ENCODE results near the gene ENOX1.
"Not testable (repeated sequence)": the region's sequence is repeated elsewhere in the genome, so short reads cannot be mapped to it uniquely, and the experiment has no call there.

Gene ENOX1

GRCh38 chr13:43473437-43473836 lies 313.3 kb downstream of the ENOX1 start:
- no peak for FAIRE-seq

DNA sequence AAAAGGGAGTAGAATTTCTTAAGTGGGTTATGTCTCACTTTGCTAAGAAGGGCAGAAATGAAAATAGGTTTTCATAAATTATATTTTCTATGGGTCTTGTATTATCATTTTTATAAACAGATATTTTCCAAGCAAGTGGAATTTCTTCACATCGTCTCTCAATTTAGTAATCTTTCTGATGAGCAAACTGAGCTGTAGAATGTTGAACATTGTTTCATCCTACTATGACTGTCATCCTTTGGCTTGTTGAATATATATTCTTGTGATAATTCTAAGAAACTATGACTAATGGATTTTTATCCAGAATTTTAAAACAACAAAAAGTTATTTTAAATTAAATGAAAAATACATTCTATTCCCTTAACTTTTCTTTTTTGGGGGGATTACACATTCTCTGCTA lies 313.8 kb downstream of the ENOX1 start:
- FAIRE-seq, result no peak

GRCh38 chr13:43472339-43472738 lies 314.4 kb downstream of the ENOX1 start:
- FAIRE-seq, result no peak

- no peak for FAIRE-seq
Observed at GRCh38 chr13:43470610-43471009, 316.2 kb downstream of the ENOX1 start.

- FAIRE-seq, result no peak
Observed at GRCh38 chr13:43469791-43470190, 317.0 kb downstream of the ENOX1 start.

- FAIRE-seq, result no peak
Observed at GRCh38 chr13:43464578-43465264, 322.1 kb downstream of the ENOX1 start.

DNA sequence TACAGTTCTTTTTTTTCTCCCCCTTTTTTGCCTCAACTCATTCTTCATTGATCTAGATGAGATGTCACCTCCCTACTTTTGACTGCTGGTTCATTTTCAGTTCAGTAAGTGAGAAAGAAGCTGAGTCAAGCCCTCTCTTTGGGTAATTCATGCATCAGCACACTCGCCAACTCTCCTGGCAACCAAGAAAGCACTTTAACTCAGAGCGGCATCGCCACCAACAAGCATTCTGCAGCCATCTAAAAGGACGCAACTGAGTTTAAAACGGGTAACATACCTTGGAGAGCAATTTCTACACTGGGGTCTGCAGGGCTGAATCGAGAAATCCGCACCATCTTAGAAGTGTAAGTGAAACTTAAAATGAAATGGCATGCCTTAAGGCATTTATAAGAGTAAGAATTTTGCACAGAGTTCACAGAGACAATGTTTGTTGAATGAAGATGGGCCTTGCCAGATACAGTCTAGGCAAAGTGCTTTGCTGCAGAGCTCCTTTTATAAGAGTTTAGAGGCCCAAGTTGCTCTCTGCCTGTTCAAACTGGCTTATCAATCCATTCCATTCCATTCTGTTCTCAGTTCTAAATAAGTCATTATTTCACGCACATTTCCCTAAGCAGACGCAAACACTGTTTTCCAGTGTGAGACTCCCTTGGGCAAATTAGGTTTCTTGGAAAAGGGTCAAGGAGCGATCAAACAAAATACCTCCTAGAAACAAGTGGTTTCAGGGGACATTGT lies 338.0 kb downstream of the ENOX1 start:
- no peak for FAIRE-seq

DNA sequence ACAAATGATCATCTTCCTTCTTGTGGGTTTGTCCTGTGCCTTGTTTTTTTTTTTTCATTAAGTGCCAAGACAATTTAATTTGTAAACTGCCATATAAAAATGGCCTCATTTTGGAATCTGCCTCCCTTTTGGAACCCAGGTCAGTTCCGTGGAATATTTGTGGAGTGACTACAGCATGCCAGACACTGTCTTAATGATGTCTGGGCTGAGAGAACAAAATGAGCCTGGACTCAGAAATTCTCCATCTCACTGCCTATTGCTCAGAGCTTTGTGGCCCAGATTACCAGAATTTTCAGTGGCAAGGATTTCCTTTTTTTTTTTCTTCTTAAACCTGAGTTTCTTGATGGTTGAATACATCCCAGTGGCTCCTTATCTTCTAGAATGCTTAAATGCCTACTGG lies 340.6 kb downstream of the ENOX1 start:
- no peak for FAIRE-seq

- no peak for FAIRE-seq
Observed at GRCh38 chr13:43445668-43446067, 341.1 kb downstream of the ENOX1 start.

- FAIRE-seq, result no peak
Observed at GRCh38 chr13:43444081-43444480, 342.7 kb downstream of the ENOX1 start.

DNA sequence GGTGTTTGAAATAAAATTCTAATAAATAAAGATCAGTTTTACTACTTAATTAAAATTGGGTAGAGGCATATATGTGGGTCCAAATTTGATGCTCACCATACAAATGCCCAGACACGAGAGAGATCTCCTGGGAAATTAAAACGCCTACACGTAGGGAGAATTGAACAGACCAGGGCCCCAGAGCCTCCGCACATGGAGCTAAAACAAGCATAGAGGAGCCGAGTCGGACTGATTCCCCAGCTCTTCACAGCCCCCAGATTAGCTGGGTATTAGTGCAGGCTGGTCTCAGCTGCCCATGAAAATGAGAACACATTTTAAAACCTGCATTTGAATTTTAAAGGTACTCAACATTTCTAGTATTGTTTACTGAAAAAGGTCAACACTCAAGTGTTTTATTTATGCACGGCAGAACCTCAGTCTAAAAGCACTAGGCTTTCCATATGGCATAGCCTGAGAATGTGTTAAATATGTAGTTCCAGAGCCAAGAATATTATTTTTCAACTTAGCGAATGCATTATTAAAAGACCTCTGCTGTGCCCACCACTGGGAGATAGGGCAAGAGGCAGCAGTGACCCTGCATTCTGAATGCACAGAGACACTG lies 344.8 kb downstream of the ENOX1 start:
- no peak for FAIRE-seq

GRCh38 chr13:43441464-43441863 lies 345.3 kb downstream of the ENOX1 start:
- FAIRE-seq, result no peak

DNA sequence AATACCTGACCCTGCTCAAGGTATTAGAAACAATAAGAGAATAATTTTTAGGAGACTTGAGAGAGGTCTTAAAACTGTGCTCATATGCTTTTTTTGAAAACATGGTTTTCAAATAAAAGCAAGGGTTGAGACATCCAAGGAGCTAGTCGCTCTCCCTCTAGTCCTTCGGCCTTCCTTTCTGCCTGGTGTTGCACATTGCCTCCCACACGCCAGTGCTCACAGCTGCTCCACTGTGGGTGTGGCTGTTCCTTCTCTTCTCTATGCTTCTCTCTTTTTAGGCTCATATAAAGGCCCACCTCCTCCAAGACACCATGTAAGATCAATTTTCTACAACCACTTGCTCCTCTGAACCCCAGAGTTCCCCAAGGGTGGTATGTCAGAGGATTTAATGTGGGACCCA lies 352.6 kb downstream of the ENOX1 start:
- no peak for FAIRE-seq

DNA sequence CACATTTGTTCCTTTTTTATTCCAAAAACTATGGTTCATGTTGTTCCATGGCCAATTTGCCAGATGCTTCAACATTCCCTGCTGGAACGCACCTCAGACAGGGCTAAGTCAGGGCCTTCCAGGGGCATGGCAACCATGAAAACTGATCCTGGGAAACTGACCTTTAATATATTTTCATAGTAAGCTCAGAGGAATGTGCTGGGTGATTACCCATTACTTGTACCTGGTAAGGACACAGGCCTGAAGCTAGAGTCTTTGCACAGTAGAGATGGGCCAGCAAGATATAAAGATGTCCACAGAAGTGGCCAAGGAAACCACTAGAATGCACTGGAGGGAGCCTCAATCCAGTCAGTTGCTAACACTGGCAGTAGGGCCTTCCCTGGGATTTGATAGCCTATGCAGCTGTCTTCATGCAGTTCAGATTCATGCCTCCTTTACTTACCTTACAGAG lies 353.1 kb downstream of the ENOX1 start:
- FAIRE-seq, result no peak

GRCh38 chr13:43432958-43433357 lies 353.8 kb downstream of the ENOX1 start:
- FAIRE-seq, result no peak

DNA sequence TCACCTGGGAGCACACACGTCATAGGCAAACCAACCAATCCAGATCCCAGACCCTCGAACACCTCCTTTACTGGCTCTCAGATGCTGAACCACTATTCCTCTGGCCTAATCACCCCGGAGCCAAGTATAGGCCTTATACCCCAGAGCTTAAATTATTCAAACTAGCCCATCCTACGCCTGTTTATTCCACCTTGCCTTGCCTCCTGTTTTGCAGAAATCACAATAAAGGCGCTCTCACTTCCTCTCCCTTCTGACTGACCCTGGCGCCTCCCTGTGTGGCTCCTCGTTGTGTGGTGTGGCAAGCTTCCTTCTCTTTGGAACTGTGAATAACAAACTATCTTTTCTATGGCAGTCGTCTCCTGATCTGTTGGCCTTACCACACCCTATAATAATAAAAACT lies 354.9 kb downstream of the ENOX1 start:
- no peak for FAIRE-seq

DNA sequence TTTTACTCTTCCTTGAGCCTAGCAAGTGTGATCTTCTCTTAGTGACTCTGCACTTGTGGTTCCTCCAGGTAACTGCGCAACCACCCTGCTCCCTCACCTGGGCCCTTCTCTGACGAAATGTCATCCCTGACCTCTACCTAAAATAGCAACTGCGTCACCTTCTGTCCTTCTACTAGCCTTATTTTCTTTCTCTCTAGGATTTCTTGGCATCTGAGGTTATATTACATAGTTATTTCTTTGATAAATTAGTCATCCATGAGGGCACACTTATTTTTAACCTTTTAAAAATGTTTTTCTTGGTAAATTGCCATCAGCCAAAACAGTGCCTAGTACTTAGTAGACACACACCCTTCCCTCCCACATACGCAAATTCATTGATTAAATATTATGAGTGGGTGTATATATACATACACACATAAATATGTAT lies 355.5 kb downstream of the ENOX1 start:
- FAIRE-seq, result no peak

DNA sequence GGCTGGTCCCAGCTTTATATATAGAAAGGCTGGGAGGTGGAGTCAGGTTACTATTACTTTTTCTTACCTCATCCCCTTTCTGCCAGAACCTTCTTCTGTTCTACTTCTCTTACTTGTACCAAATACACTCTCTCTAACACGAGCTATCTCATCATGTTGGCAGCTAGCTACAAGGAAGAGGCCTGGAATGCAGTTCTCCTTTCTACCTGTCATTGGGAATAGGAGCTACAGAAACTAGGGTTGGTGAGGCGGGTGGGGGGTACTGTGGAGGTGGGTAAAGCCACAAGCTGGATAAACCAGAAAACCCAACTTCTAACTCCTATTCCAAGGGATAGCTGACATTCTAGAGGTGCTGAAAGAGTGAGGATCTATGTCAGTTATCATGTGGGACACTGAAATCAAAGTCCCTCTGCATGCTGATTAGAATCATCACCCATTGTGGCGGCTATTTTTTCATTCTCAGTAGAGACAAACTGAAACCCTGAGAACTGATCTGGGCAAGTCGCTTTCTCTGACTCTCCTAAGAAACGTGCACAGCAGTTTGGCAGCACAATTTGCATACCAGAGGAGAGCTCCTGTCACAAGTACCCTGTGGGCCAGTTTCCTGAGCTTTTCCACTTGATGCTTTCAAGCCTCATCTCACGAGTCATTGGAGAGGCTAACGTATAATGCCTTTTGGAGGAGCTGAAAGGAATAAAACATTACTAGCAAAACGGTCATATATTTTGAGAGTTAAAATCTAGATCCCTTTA lies 358.1 kb downstream of the ENOX1 start:
- FAIRE-seq, result no peak

GRCh38 chr13:43426355-43426754 lies 360.4 kb downstream of the ENOX1 start:
- FAIRE-seq, result no peak

DNA sequence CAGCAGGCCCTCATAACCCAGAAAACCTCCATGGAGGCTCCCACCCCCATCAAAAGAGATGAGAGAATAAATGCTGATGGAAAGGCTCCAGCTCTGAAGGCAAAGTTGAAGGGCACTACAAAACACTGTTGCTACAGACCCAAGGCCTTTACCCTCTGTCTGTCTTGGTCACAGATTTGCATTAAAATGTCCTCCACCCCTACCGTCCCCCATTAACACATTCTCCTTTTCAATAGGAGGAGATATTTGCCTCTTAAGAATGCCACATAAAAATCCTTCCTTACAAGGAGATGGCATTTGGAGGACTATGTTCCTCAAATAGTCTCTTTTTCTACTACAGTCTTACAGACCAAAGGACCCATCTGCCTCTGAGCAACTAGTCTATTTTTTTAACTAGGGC lies 361.5 kb downstream of the ENOX1 start:
- FAIRE-seq, result no peak

DNA sequence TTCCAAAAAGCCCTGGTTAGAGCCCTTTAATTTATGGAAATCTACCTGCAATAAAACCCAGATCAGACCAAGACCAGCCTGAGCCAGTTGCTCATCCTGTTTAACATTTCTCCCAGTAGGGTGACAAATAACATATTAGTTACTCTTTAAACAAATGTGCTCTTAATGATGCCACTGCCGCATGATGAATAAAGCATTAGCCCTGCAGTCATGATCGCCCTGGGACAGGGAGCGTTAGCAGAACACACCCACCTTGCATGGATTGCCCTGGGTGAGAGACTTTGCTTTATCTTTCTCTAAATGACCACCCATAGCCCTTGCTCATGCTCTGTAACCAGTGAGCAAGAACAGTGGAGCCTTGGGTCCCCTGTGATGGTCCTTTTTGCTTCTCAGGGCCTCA lies 362.4 kb downstream of the ENOX1 start:
- FAIRE-seq, result no peak

- FAIRE-seq, result no peak
Observed at GRCh38 chr13:43422116-43422515, 364.7 kb downstream of the ENOX1 start.

DNA sequence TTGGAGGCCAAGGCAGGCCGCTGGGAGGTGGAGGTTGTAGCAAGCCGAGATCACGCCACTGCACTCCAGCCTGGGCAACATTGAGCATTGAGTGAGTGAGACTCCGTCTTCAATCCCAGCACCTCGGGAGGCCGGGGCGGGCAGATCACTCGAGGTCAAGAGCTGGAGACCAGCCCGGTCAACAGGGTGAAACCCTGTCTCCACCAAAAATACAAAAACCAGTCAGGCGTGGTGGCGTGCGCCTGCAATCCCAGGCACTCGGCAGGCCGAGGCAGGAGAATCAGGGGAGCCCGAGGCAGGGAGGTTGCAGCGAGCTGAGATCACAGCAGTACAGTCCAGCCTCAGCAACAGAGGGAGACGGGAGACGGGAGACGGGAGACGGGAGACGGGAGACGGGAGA lies 369.9 kb downstream of the ENOX1 start:
- FAIRE-seq, result not testable (repeated sequence)
